H9 (cell line): ENCODE results near the gene A4GNT. TPM values are rescaled to one million over a fixed set of nuclear protein-coding genes. Genes with fewer than 3 reads are reported as not detected.

ENCODE experiments used
- DNase-seq: peaks from one replicate; pipeline ENCODE4 v3.0.0-alpha.2; 2017
- H2AFZ ChIP-seq: one replicate; pipeline ENCODE4 v1.6.1; 2013; ENCODE audit warnings: mild to moderate bottlenecking, low read length, control low read depth, moderate library complexity
- H2AK5ac ChIP-seq: 2 replicates; pipeline ENCODE4 v1.6.1; 2013; ENCODE audit warnings: low read length, control low read depth, mixed read lengths; ENCODE audit not compliant: insufficient read length
- H2BK120ac ChIP-seq: one replicate; pipeline ENCODE4 v1.6.1; 2013; ENCODE audit warnings: low read depth, mild to moderate bottlenecking, low read length, control low read depth, inconsistent platforms; ENCODE audit not compliant: poor library complexity, severe bottlenecking
- H2BK12ac ChIP-seq: 2 replicates; pipeline ENCODE4 v1.6.1; 2013; ENCODE audit warnings: low read length, control low read depth, mixed read lengths, low read depth; ENCODE audit not compliant: insufficient read length
- H2BK15ac ChIP-seq: 2 replicates; pipeline ENCODE4 v1.6.1; 2013; ENCODE audit warnings: low read depth, low read length, control low read depth
- H2BK20ac ChIP-seq: one replicate; pipeline ENCODE4 v1.6.1; 2013; ENCODE audit warnings: low read depth, mild to moderate bottlenecking, low read length, control low read depth, inconsistent platforms; ENCODE audit not compliant: poor library complexity, severe bottlenecking
- H2BK5ac ChIP-seq: 2 replicates; pipeline ENCODE4 v1.6.1; 2013; ENCODE audit warnings: low read length, control low read depth, mixed read lengths; ENCODE audit not compliant: insufficient read length
- H3K14ac ChIP-seq: 2 replicates; pipeline ENCODE4 v1.6.1; 2013; ENCODE audit warnings: low read length, control low read depth; ENCODE audit not compliant: insufficient read depth
- H3K18ac ChIP-seq: 2 replicates; pipeline ENCODE4 v1.6.1; 2013; ENCODE audit warnings: low read depth, mild to moderate bottlenecking, mixed read lengths, low read length, control low read depth; ENCODE audit not compliant: insufficient read length
- H3K23ac ChIP-seq: 2 replicates; pipeline ENCODE4 v1.6.1; 2013; ENCODE audit warnings: low read length, control low read depth, mixed read lengths, low read depth; ENCODE audit not compliant: insufficient read length
- H3K23me2 ChIP-seq: 2 replicates; pipeline ENCODE4 v1.6.1; 2013; ENCODE audit warnings: low read depth, mild to moderate bottlenecking, mixed read lengths, low read length, control low read depth; ENCODE audit not compliant: insufficient read length, poor library complexity, severe bottlenecking
- H3K27ac ChIP-seq: 2 replicates; pipeline ENCODE4 v1.5.1; 2013; ENCODE audit warnings: low read length, control low read depth, mixed read lengths, low read depth; ENCODE audit not compliant: insufficient read length
- H3K27me3 ChIP-seq: 2 replicates; pipeline ENCODE4 v1.6.1; 2013; ENCODE audit warnings: low read length, control low read depth, inconsistent platforms; ENCODE audit not compliant: insufficient read depth
- H3K4ac ChIP-seq: 2 replicates; pipeline ENCODE4 v1.6.1; 2013; ENCODE audit warnings: low read depth, mild to moderate bottlenecking, control low read depth, inconsistent platforms, low read length, moderate library complexity
- H3K4me1 ChIP-seq: 2 replicates; pipeline ENCODE4 v1.6.1; 2013; ENCODE audit warnings: low read length, control low read depth, inconsistent platforms; ENCODE audit not compliant: insufficient read depth
- H3K4me2 ChIP-seq: 2 replicates; pipeline ENCODE4 v1.6.1; 2013; ENCODE audit warnings: low read length, control low read depth, mixed read lengths; ENCODE audit not compliant: insufficient read length, insufficient read depth
- H3K56ac ChIP-seq: 2 replicates; pipeline ENCODE4 v1.6.1; 2013; ENCODE audit warnings: low read depth, mild to moderate bottlenecking, mixed read lengths, low read length, control low read depth; ENCODE audit not compliant: insufficient read length
- H3K79me1 ChIP-seq: 2 replicates; pipeline ENCODE4 v1.6.1; 2013; ENCODE audit warnings: low read depth, mild to moderate bottlenecking, moderate library complexity, low read length, control low read depth, inconsistent platforms; ENCODE audit not compliant: insufficient read depth, poor library complexity, severe bottlenecking
- H3K79me2 ChIP-seq: 2 replicates; pipeline ENCODE4 v1.6.1; 2013; ENCODE audit warnings: low read length, control low read depth, inconsistent platforms; ENCODE audit not compliant: insufficient read depth
- H3K9ac ChIP-seq: 2 replicates; pipeline ENCODE4 v1.6.1; 2013; ENCODE audit warnings: low read length, control low read depth, mixed read lengths; ENCODE audit not compliant: insufficient read length; ENCODE audit errors: extremely low read depth
- H3K9me3 ChIP-seq: one replicate; pipeline ENCODE4 v1.6.1; 2013; ENCODE audit warnings: low read depth, low read length, inconsistent platforms; ENCODE audit not compliant: control insufficient read depth
- H3T11ph ChIP-seq: one replicate; pipeline ENCODE4 v1.6.1; 2013; ENCODE audit warnings: mild to moderate bottlenecking, low read length, control low read depth, inconsistent platforms
- H4K20me1 ChIP-seq: one replicate; pipeline ENCODE4 v1.6.1; 2013; ENCODE audit not compliant: control insufficient read depth, insufficient read length, insufficient read depth
- H4K5ac ChIP-seq: 2 replicates; pipeline ENCODE4 v1.6.1; 2013; ENCODE audit warnings: low read depth, mild to moderate bottlenecking, mixed read lengths, low read length, control low read depth; ENCODE audit not compliant: insufficient read length
- H4K8ac ChIP-seq: replicated peaks from 2 replicates; pipeline ENCODE4 v1.6.1; 2013; ENCODE audit warnings: low read length, control low read depth, mixed read lengths, low read depth; ENCODE audit not compliant: insufficient read length
- H4K91ac ChIP-seq: 2 replicates; pipeline ENCODE4 v1.6.1; 2013; ENCODE audit warnings: low read depth, mild to moderate bottlenecking, moderate library complexity, mixed read lengths, low read length, control low read depth; ENCODE audit not compliant: insufficient read length
- H3K27ac Mint-ChIP-seq, 3 experiments: 2 replicates in 2 of 3; 3 replicates in 1 of 3; pipeline ENCODE4 v1.8.0; 2020 to 2021; ENCODE audit warnings: mixed read lengths in 3 of 3, mild to moderate bottlenecking in 1 of 3, moderate library complexity in 1 of 3
- H3K27me3 Mint-ChIP-seq: 2 replicates; pipeline ENCODE4 v1.8.0; 2021; ENCODE audit warnings: low read depth, mild to moderate bottlenecking, moderate library complexity, mixed read lengths
- H3K36me3 Mint-ChIP-seq, 3 experiments: 2 replicates in 2 of 3; 3 replicates in 1 of 3; pipeline ENCODE4 v1.8.0; 2020 to 2021; ENCODE audit warnings: low read depth in 3 of 3, mixed read lengths in 3 of 3; ENCODE audit not compliant: insufficient read depth in 1 of 3
- H3K4me1 Mint-ChIP-seq, 2 experiments: 2 replicates each; pipeline ENCODE4 v1.8.0; 2020; ENCODE audit warnings: mixed read lengths in 2 of 2
- H3K4me3 Mint-ChIP-seq, 2 experiments: 2 replicates in 1 of 2; 3 replicates in 1 of 2; pipeline ENCODE4 v1.8.0; 2020 to 2021; ENCODE audit warnings: mild to moderate bottlenecking in 2 of 2, mixed read lengths in 2 of 2, moderate library complexity in 1 of 2
- H3K9me3 Mint-ChIP-seq, 2 experiments: 2 replicates in 1 of 2; 3 replicates in 1 of 2; pipeline ENCODE4 v1.8.0; 2020; ENCODE audit warnings: mild to moderate bottlenecking in 2 of 2, mixed read lengths in 2 of 2, moderate library complexity in 1 of 2
- WGBS: extraction: QIAGEN DNeasy Blood & Tissue Kit; methylation state at CpG from one replicate; pipeline ENCODE4 v1.1.7; 2013; ENCODE audit warnings: missing lambda C conversion rate, low lambda C conversion rate, mixed read lengths; ENCODE audit not compliant: insufficient read length; ENCODE audit errors: extremely low coverage; 5-methylcytosine and 5-hydroxymethylcytosine counted together
- total RNA-seq: library from RNA; stranded (reverse); gene quantifications from 2 replicates; pipeline ENCODE4 v1.2.1, GENCODE V29; 2021
- TF ChIP-seq, protein P1 (sequence below): fragments of 200-600 bp; sonication (generic); conservative IDR thresholded peaks from 3 replicates; pipeline ENCODE4 v1.8.0; 2021; ENCODE audit warnings: antibody characterized with exemption, mild to moderate bottlenecking

A4GNT gene
- total RNA-seq, 1 experiment from 2014 or later: not detected

DNA sequence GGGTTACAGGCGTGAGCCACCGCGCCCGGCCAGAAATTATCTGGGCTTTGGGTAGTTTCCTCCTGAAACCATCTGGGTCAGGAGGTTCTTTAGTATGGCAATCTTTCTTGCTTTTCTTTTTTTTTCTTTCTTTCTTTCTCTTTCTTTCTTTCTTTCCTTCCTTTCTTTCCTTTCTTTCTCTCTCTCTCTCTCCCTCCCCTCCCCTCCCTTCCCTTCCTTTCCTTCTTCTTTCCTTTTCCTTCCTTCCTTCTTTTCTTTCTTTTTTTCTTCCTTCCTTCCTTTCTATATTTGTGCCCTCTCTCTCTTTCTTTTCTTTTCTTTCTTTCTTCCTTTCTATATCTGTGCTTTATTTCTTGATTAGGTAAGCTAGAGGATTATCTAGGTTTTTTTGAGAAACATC lies 25.6 kb upstream of the A4GNT start:
- no peak overlapping the region for H2BK5ac ChIP-seq
- Mint-ChIP-seq H3K9me3 (peaks cover 10 to 18% of the 10 kb centered on the region in 2 experiments), H3K36me3 (peaks cover 12 to 27% (median 20%) of the 10 kb centered on the region in 3 experiments), H3K4me3 (no peak overlapping the region), H3K27ac (peak overlapping the region in 1 of 3 experiments; percentile 52; a peak in 1 of 7 replicates), H3K27me3 (peaks cover 2% of the 10 kb centered on the region; the same call in 1 of the 2 replicates), H3K4me1 (peaks cover 6 to 8% of the 10 kb centered on the region in 2 experiments)
- H2BK120ac ChIP-seq: no peak overlapping the region
- no peak for DNase-seq
- no peak overlapping the region for H4K91ac ChIP-seq
- no peak overlapping the region for H4K5ac ChIP-seq
- no peak overlapping the region for H3K4me2 ChIP-seq
- no peak overlapping the region for H3K23ac ChIP-seq
- no peak overlapping the region for H2AK5ac ChIP-seq
- H2BK15ac ChIP-seq: no peak overlapping the region
- H3K27ac ChIP-seq: no peak overlapping the region
- H3K9me3 ChIP-seq: no peaks in the 10 kb centered on the region
- H3K18ac ChIP-seq: no peak overlapping the region
- H3K79me1 ChIP-seq: no peaks in the 10 kb centered on the region
- no peak overlapping the region for H3K14ac ChIP-seq
- no peaks in the 10 kb centered on the region for H3K4me1 ChIP-seq
- no peaks in the 10 kb centered on the region for H3K23me2 ChIP-seq
- no peak overlapping the region for H3K9ac ChIP-seq
- no peaks in the 10 kb centered on the region for H4K20me1 ChIP-seq
- H2BK12ac ChIP-seq: no peak overlapping the region
- H3K56ac ChIP-seq: no peak overlapping the region
- WGBS: no CpG with 5 or more reads among the region's 4 CpGs
- H4K8ac ChIP-seq: no peak overlapping the region
- no peak overlapping the region for H2AFZ ChIP-seq
- no peaks in the 10 kb centered on the region for H3K27me3 ChIP-seq
- H3K79me2 ChIP-seq: no peaks in the 10 kb centered on the region
- TF ChIP-seq, protein P1, sequence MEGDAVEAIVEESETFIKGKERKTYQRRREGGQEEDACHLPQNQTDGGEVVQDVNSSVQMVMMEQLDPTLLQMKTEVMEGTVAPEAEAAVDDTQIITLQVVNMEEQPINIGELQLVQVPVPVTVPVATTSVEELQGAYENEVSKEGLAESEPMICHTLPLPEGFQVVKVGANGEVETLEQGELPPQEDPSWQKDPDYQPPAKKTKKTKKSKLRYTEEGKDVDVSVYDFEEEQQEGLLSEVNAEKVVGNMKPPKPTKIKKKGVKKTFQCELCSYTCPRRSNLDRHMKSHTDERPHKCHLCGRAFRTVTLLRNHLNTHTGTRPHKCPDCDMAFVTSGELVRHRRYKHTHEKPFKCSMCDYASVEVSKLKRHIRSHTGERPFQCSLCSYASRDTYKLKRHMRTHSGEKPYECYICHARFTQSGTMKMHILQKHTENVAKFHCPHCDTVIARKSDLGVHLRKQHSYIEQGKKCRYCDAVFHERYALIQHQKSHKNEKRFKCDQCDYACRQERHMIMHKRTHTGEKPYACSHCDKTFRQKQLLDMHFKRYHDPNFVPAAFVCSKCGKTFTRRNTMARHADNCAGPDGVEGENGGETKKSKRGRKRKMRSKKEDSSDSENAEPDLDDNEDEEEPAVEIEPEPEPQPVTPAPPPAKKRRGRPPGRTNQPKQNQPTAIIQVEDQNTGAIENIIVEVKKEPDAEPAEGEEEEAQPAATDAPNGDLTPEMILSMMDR: no peak
- H3T11ph ChIP-seq: no peak overlapping the region
- no peak overlapping the region for H3K4ac ChIP-seq
- H2BK20ac ChIP-seq: no peak overlapping the region
